ENCODE measurements around the gene CD24. TPM values are rescaled to one million over a fixed set of nuclear protein-coding genes. Genes with fewer than 3 reads are reported as not detected.

The CD24 gene
- total and polyA plus RNA-seq, 2 of the 8 experiments (the other 6 are each of a cell fraction or from before 2014, with no cell fraction given): 2,134 to 2,327 TPM

DNA sequence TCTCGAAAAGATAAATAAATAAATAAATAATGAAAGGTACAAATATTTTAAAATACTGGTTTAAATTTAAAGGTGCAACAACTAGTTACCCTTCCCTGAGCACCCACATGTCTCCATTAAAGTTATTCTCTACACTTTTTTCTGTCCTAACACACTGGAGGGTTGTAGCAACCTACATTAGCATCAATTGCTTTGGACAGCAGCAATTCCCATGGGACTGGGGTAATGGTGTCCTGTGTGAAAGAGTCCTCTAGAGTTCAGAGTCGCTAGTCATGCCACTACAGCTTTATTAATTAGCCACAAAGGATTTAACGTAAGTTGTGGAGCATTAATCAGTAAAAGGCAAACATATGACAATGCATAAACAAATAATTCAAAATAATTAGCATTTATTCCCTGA lies 14.1 kb upstream of the CD24 start:
- Histone ChIP-seq H2BK12ac (ENCODE audit: low read depth, low read length) (no peak overlapping the region), H4K5ac (ENCODE audit: insufficient read length, low read depth, low read length) (no peak overlapping the region), H3K23me2 (ENCODE audit: low read depth, low read length) (no peaks in the 10 kb centered on the region; the same call in 1 of the 2 replicates), H3K56ac (replicated peaks; ENCODE audit: insufficient read length, low read depth, low read length) (no peak overlapping the region), H3K9ac (replicated peaks in 1 of 4; ENCODE audit: extremely low read depth in 1 of 4, low read depth in 3 of 4, low read length in 3 of 4) (no peak overlapping the region), H2BK20ac (ENCODE audit: low read length) (no peak overlapping the region), H2BK120ac (replicated peaks; ENCODE audit: low read depth, low read length) (no peak overlapping the region), H3K9me3 (ENCODE audit: insufficient read depth in 2 of 2, low read depth in 1 of 2, low read length in 1 of 2) (no peaks in the 10 kb centered on the region), H3K27ac (ENCODE audit: low read depth, low read length) (no peak overlapping the region), H3K18ac (ENCODE audit: extremely low read depth, low read length) (no peak overlapping the region), H3K4me1 (replicated peaks in 1 of 4; ENCODE audit: control insufficient read depth in 3 of 4, insufficient read depth in 4 of 4, low read length in 3 of 4) (no peaks in the 10 kb centered on the region), H3K79me2 (ENCODE audit: control insufficient read depth in 1 of 2, insufficient read depth in 2 of 2, low read length in 2 of 2) (no peaks in the 10 kb centered on the region), H4K91ac (replicated peaks; ENCODE audit: insufficient read length, low read length) (no peak overlapping the region), H2BK5ac (ENCODE audit: low read depth, low read length) (no peak overlapping the region), H4K8ac (ENCODE audit: extremely low read depth, insufficient read depth, low read length) (no peak overlapping the region), H3K27me3 (replicated peaks in 1 of 4; ENCODE audit: control insufficient read depth in 3 of 4, extremely low read depth in 1 of 4, insufficient read depth in 3 of 4, low read length in 3 of 4) (no peaks in the 10 kb centered on the region), H3K36me3 (ENCODE audit: control insufficient read depth in 2 of 4, insufficient read depth in 4 of 4, low read length in 3 of 4) (no peaks in the 10 kb centered on the region), H4K20me1 (replicated peaks in 1 of 2; ENCODE audit: control insufficient read depth in 1 of 2, insufficient read depth in 2 of 2, low read length in 2 of 2) (no peaks in the 10 kb centered on the region), H3K23ac (ENCODE audit: insufficient read length) (no peak overlapping the region), H3K4ac (replicated peaks; ENCODE audit: insufficient read length, low read depth, low read length) (no peak overlapping the region), H3K4me3 (ENCODE audit: extremely low read depth in 1 of 4, insufficient read depth in 2 of 4, low read depth in 3 of 4, low read length in 4 of 4) (no peak overlapping the region), H2AK5ac (ENCODE audit: low read depth, low read length) (no peak overlapping the region), H3K4me2 (ENCODE audit: insufficient read depth in 1 of 2, low read depth in 2 of 2, low read length in 2 of 2) (no peak overlapping the region), H3K14ac (ENCODE audit: insufficient read length) (no peak overlapping the region), H3K79me1 (ENCODE audit: low read depth, low read length) (no peaks in the 10 kb centered on the region), H2AFZ (ENCODE audit: low read length) (no peak overlapping the region), H2BK15ac (ENCODE audit: low read length) (no peak overlapping the region)
- CTCF ChIA-PET (ENCODE audit: partially characterized antibody): interaction anchor here (0.7 to 1.5 kb wide), 2 partner anchors 9 to 543 kb away, joined by 3 to 7 read pairs; no protein-coding TSS in a partner anchor
- no peak for FAIRE-seq
- DNase-seq (ENCODE audit: low read depth in 1 of 2, low spot score in 2 of 2): no peak
- POLR2A ChIA-PET (ENCODE audit: partially characterized antibody): interaction anchor here (1.0 kb wide), 1 partner anchor 9 kb away, joined by 3 read pairs; no protein-coding TSS in a partner anchor
- WGBS, 2 experiments (ENCODE audit: extremely low coverage in 1 of 2, insufficient coverage in 1 of 2, insufficient read length in 1 of 2, insufficient replicate concordance in 2 of 2, low coverage in 1 of 2, low lambda C conversion rate in 2 of 2, missing lambda C conversion rate in 1 of 2): 90% methylated on average over 3 of the region's 3 CpGs; no CpG with 5 or more reads in 1 of the 2 experiments
- TF ChIP-seq CBX5 (IDR thresholded peaks at IDR 0.05; ENCODE audit: low read depth, low read length) (no peak), SIRT6 (IDR thresholded peaks at IDR 0.05; ENCODE audit: low read length) (no peak), TCF12 (IDR thresholded peaks at IDR 0.05; ENCODE audit: low read depth, low read length) (no peak), GABPA (IDR thresholded peaks at IDR 0.05; ENCODE audit: borderline replicate concordance, insufficient read depth, low read length) (no peak), CBX8 (IDR thresholded peaks at IDR 0.05; ENCODE audit: borderline replicate concordance, low read depth, low read length) (no peak), CHD2 (IDR thresholded peaks at IDR 0.05; ENCODE audit: low read length) (no peak), RAD21 (IDR thresholded peaks at IDR 0.05 in 1 of 2, conservative IDR thresholded peaks at IDR 0.05 in 1 of 2; ENCODE audit: low read depth in 2 of 2, low read length in 2 of 2) (no peak), BRCA1 (IDR thresholded peaks at IDR 0.05; ENCODE audit: low read depth, low read length) (no peak), SRF (IDR thresholded peaks at IDR 0.05; ENCODE audit: low read depth, low read length) (no peak), BCL11A (IDR thresholded peaks at IDR 0.05; ENCODE audit: low read depth in 2 of 2, low read length in 2 of 2) (no peak)
- TF ChIP-seq, protein P1, sequence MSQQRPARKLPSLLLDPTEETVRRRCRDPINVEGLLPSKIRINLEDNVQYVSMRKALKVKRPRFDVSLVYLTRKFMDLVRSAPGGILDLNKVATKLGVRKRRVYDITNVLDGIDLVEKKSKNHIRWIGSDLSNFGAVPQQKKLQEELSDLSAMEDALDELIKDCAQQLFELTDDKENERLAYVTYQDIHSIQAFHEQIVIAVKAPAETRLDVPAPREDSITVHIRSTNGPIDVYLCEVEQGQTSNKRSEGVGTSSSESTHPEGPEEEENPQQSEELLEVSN (IDR thresholded peaks at IDR 0.05): no peak
- TF ChIP-seq, protein P2, sequence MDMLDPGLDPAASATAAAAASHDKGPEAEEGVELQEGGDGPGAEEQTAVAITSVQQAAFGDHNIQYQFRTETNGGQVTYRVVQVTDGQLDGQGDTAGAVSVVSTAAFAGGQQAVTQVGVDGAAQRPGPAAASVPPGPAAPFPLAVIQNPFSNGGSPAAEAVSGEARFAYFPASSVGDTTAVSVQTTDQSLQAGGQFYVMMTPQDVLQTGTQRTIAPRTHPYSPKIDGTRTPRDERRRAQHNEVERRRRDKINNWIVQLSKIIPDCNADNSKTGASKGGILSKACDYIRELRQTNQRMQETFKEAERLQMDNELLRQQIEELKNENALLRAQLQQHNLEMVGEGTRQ (IDR thresholded peaks at IDR 0.05; ENCODE audit: low read length): no peak

Data from H1 (cell line).